SK-N-SH (cell line): Measurements from ENCODE around the gene MIF4GD. TPM values are rescaled to one million over a fixed set of nuclear protein-coding genes. Genes with fewer than 3 reads are reported as not detected.

Experiments
- CTCF ChIA-PET: fragments of 300-600, 350-600 bp; formaldehyde crosslinking; extraction: SDS; loops from one replicate; lab custom pipeline; 2021; lab: Yijun Ruan, JAX
- POLR2A ChIA-PET: fragments of 350-600 bp; sonication (Branson Sonifier 250); formaldehyde crosslinking; extraction: SDS; loops from one replicate; lab custom pipeline; 2020; ENCODE audit warnings: antibody characterized with exemption, inconsistent platforms; lab: Yijun Ruan, JAX
- DNase-seq: peaks from one replicate; pipeline ENCODE4 v3.0.0; 2012
- H2AFZ ChIP-seq: fragments of 200-600 bp; sonication (generic); 2 replicates; pipeline ENCODE4 v1.8.1; 2016; ENCODE audit warnings: antibody characterized with exemption, mild to moderate bottlenecking, low read depth
- H3F3A ChIP-seq: fragments of 200-600 bp; sonication (generic); replicated peaks from 2 replicates; pipeline ENCODE3; 2016; ENCODE audit warnings: antibody characterized with exemption, mild to moderate bottlenecking; ENCODE audit not compliant: insufficient read depth
- H3K27ac ChIP-seq, 2 experiments: fragments of 200-500 bp in 1 of 2; fragments of 200-600 bp in 1 of 2; sonication (Bioruptor generic) in 1 of 2; sonication (generic), shearing (Covaris generic) in 1 of 2; 2 replicates each; pipeline versions ENCODE4 v1.5.1 to v1.6.1; 2014 to 2016; ENCODE audit warnings: low read depth in 2 of 2, inconsistent platforms in 1 of 2, low read length in 1 of 2, mild to moderate bottlenecking in 1 of 2, mixed read lengths in 1 of 2
- H3K27me3 ChIP-seq: fragments of 200-600 bp; sonication (generic), shearing (Covaris generic); 2 replicates; pipeline ENCODE4 v1.6.1; 2016; ENCODE audit warnings: mixed run types; ENCODE audit not compliant: insufficient read depth
- H3K36me3 ChIP-seq, 2 experiments: fragments of 200-500 bp in 1 of 2; fragments of 200-600 bp in 1 of 2; sonication (Bioruptor generic) in 1 of 2; sonication (generic) in 1 of 2; replicated peaks in 1 of 2; 2 replicates each; pipeline versions ENCODE3 to v1.5.1; 2014 to 2016; ENCODE audit warnings: low read length in 1 of 2, mild to moderate bottlenecking in 1 of 2; ENCODE audit not compliant: insufficient read depth in 2 of 2, control insufficient read depth in 1 of 2
- H3K4me1 ChIP-seq, 2 experiments: fragments of 200-500 bp in 1 of 2; fragments of 200-600 bp in 1 of 2; sonication (Bioruptor generic) in 1 of 2; sonication (generic), shearing (Covaris generic) in 1 of 2; 2 replicates each; pipeline versions ENCODE4 v1.5.1 to v1.6.1; 2014 to 2016; ENCODE audit warnings: low read depth in 1 of 2, low read length in 1 of 2, mixed run types in 1 of 2; ENCODE audit not compliant: insufficient read depth in 2 of 2, control insufficient read depth in 1 of 2
- H3K4me2 ChIP-seq: fragments of 200-600 bp; sonication (generic), shearing (Covaris generic); 2 replicates; pipeline ENCODE4 v1.6.1; 2017; ENCODE audit warnings: mixed run types
- H3K4me3 ChIP-seq, 2 experiments: fragments of 200-500 bp in 1 of 2; fragments of 200-600 bp in 1 of 2; sonication (Bioruptor generic) in 1 of 2; sonication (generic), shearing (Covaris generic) in 1 of 2; 2 replicates each; pipeline versions ENCODE4 v1.5.1 to v1.8.1; 2014 to 2016; ENCODE audit warnings: low read depth in 2 of 2, inconsistent platforms in 1 of 2, low read length in 1 of 2, mild to moderate bottlenecking in 1 of 2, mixed read lengths in 1 of 2, moderate library complexity in 1 of 2
- H3K79me2 ChIP-seq: fragments of 200-600 bp; sonication (generic); 2 replicates; pipeline ENCODE4 v1.8.1; 2017; ENCODE audit warnings: mild to moderate bottlenecking; ENCODE audit not compliant: insufficient read depth
- H3K9ac ChIP-seq: fragments of 200-600 bp; sonication (generic); 2 replicates; pipeline ENCODE4 v1.6.1; 2017; ENCODE audit warnings: mixed run types
- H3K9me2 ChIP-seq: fragments of 200-600 bp; sonication (generic); 2 replicates; pipeline ENCODE4 v1.6.1; 2017; ENCODE audit warnings: mixed run types
- H3K9me3 ChIP-seq: fragments of 200-600 bp; sonication (generic); 2 replicates; pipeline ENCODE4 v1.6.1; 2017; ENCODE audit warnings: mixed run types, mild to moderate bottlenecking, moderate library complexity
- H4K20me1 ChIP-seq: fragments of 200-600 bp; sonication (generic); 2 replicates; pipeline ENCODE4 v1.6.1; 2017; ENCODE audit warnings: mild to moderate bottlenecking, mixed run types; ENCODE audit not compliant: insufficient read depth
- CHD2 ChIP-seq: fragments of 150-350 bp; IDR thresholded peaks from 2 replicates; pipeline ENCODE4 v1.6.1; 2018; ENCODE audit warnings: low read length; ENCODE audit not compliant: partially characterized antibody
- CTCF ChIP-seq: fragments of 200-600 bp; sonication (generic); IDR thresholded peaks from 2 replicates; pipeline ENCODE4 v1.6.1; 2017; ENCODE audit warnings: antibody characterized with exemption, mild to moderate bottlenecking, moderate library complexity
- FOXM1 ChIP-seq: IDR thresholded peaks from 2 replicates; pipeline ENCODE4 v1.4.0; 2012; ENCODE audit warnings: low read depth, mild to moderate bottlenecking
- MEF2A ChIP-seq: IDR thresholded peaks from 2 replicates; pipeline ENCODE4 v1.4.0; 2012; ENCODE audit warnings: low read depth, borderline replicate concordance
- MXI1 ChIP-seq: IDR thresholded peaks from 2 replicates; pipeline ENCODE4 v1.6.1; 2012; ENCODE audit warnings: mild to moderate bottlenecking, low read depth, low read length, improper control_type of control experiment
- POLR2AphosphoS5 ChIP-seq: IDR thresholded peaks from 2 replicates; pipeline ENCODE4 v1.6.1; 2012; ENCODE audit warnings: low read depth, low read length
- RFX5 ChIP-seq: IDR thresholded peaks from 2 replicates; pipeline ENCODE4 v1.6.1; 2012; ENCODE audit warnings: mild to moderate bottlenecking, improper control_type of control experiment, low read length
- RXRA ChIP-seq: IDR thresholded peaks from 2 replicates; pipeline ENCODE4 v1.4.0; 2012; ENCODE audit warnings: low read depth, mild to moderate bottlenecking, borderline replicate concordance
- TEAD4 ChIP-seq: IDR thresholded peaks from 2 replicates; pipeline ENCODE4 v1.4.0; 2012; ENCODE audit warnings: mild to moderate bottlenecking, borderline replicate concordance; ENCODE audit not compliant: insufficient read depth
- WGBS: methylation state at CpG from one replicate; pipeline ENCODE4 v1.1.6; 2017; ENCODE audit warnings: low lambda C conversion rate; 5-methylcytosine and 5-hydroxymethylcytosine counted together
- polyA plus RNA-seq, 3 experiments: library from polyadenylated mRNA; depleted of rRNA; stranded (reverse); fragments of >200 nt; gene quantifications; 2 replicates each; pipeline ENCODE4 v1.2.3, GENCODE V29; 2012

The MIF4GD gene
- polyA plus RNA-seq, 1 of the 3 experiments (the other 2 are of a cell fraction), result 65.4 TPM

GRCh38 chr17:75269844-75270217, 1.2 kb downstream of the MIF4GD start:
- H3F3A ChIP-seq, result peaks cover 6% of the 10 kb centered on the region
- peak overlapping the region; percentile 95 for H3K4me2 ChIP-seq
- peak overlapping the region; percentile 85 for H3K9ac ChIP-seq
- peaks cover 9% of the 10 kb centered on the region for H3K79me2 ChIP-seq
- H3K4me3 ChIP-seq, result peak overlapping the region; percentile 74 to 82
- H3K27ac ChIP-seq, result peak overlapping the region; percentile 74 to 97; a peak in 3 of 4 replicates
- no peaks in the 10 kb centered on the region for H3K9me2 ChIP-seq
- peaks cover 16 to 20% of the 10 kb centered on the region in 2 experiments for H3K36me3 ChIP-seq
- no peak for DNase-seq
- WGBS, result 28% methylated on average over 6 of the region's 6 CpGs
- no peaks in the 10 kb centered on the region for H3K9me3 ChIP-seq
- TF ChIP-seq RFX5 (no peak), FOXM1 (no peak), CTCF (no peak)
- ChIA-PET CTCF (interaction anchor here (0.9 to 6.8 kb wide), 27 partner anchors 9 to 350 kb away, joined by 3 to 102 read pairs (median 10); partner anchors contain the start of genes GGA3, GRB2, MRPS7 and NT5C), POLR2A (interaction anchor here (0.9 to 5.3 kb wide), 10 partner anchors 8 to 259 kb away, joined by 3 to 67 read pairs (median 7); partner anchors contain the start of genes GGA3, GRB2, MRPS7 and NUP85)
- H2AFZ ChIP-seq, result peak overlapping the region; percentile 100; the same call in 1 of the 2 replicates
- H3K4me1 ChIP-seq, result peaks cover 24 to 44% of the 10 kb centered on the region in 2 experiments; a peak in 3 of 4 replicates
- no peaks in the 10 kb centered on the region for H4K20me1 ChIP-seq
- no peaks in the 10 kb centered on the region for H3K27me3 ChIP-seq

- Histone ChIP-seq H4K20me1 (no peaks in the 10 kb centered on the region), H3K27ac (no peak overlapping the region), H3K79me2 (peaks cover 25% of the 10 kb centered on the region), H3K27me3 (no peaks in the 10 kb centered on the region), H3K36me3 (peaks cover 33 to 35% of the 10 kb centered on the region in 2 experiments), H3K4me2 (no peak overlapping the region), H3K9ac (no peak overlapping the region), H2AFZ (no peak overlapping the region), H3K9me3 (no peaks in the 10 kb centered on the region), H3K9me2 (no peaks in the 10 kb centered on the region), H3K4me3 (no peak overlapping the region), H3K4me1 (peaks cover 20 to 28% of the 10 kb centered on the region in 2 experiments), H3F3A (peaks cover 5% of the 10 kb centered on the region)
- DNase-seq, result peak; percentile 21
- ChIA-PET CTCF (interaction anchor here (1.5 to 6.0 kb wide), 3 partner anchors 22 to 145 kb away, joined by 5 to 58 read pairs (median 7); partner anchors contain the start of gene SLC25A19), POLR2A (no interaction called here)
- TF ChIP-seq CHD2 (no peak), POLR2AphosphoS5 (peak; percentile 17), RXRA (no peak)
- WGBS, result 80% methylated on average over 14 of the region's 14 CpGs
Measured at GRCh38 chr17:75267411-75268232, 3.4 kb downstream of the MIF4GD start.

- ChIA-PET CTCF (interaction anchor here (2.0 to 6.0 kb wide), 2 partner anchors 56 to 146 kb away, joined by 7 to 58 read pairs; no protein-coding TSS in a partner anchor), POLR2A (interaction anchor here (1.0 kb wide), 1 partner anchor 22 kb away, joined by 3 read pairs; the partner anchor contains the start of gene SLC25A19)
- peaks cover 31% of the 10 kb centered on the region for H3K79me2 ChIP-seq
- H3K9me2 ChIP-seq, result no peaks in the 10 kb centered on the region
- H3K27me3 ChIP-seq, result no peaks in the 10 kb centered on the region
- no peak overlapping the region for H3K27ac ChIP-seq
- no peak overlapping the region for H3K4me2 ChIP-seq
- H3K9ac ChIP-seq, result no peak overlapping the region
- H3K4me1 ChIP-seq, result peaks cover 17 to 28% of the 10 kb centered on the region in 2 experiments
- peaks cover 33 to 35% of the 10 kb centered on the region in 2 experiments for H3K36me3 ChIP-seq
- DNase-seq, result peak; percentile 3
- H3K4me3 ChIP-seq, result no peak overlapping the region
- H3F3A ChIP-seq, result no peaks in the 10 kb centered on the region
- no peaks in the 10 kb centered on the region for H3K9me3 ChIP-seq
- no peaks in the 10 kb centered on the region for H4K20me1 ChIP-seq
- TF ChIP-seq TEAD4 (no peak), MEF2A (no peak), MXI1 (no peak)
- 77% methylated on average over 2 of the region's 2 CpGs for WGBS
- no peak overlapping the region for H2AFZ ChIP-seq
Measured at GRCh38 chr17:75267153-75267410, 3.9 kb downstream of the MIF4GD start.
